ENCODE measurements around the gene SYNM. TPM values are rescaled to one million over a fixed set of nuclear protein-coding genes. Genes with fewer than 3 reads are reported as not detected.

The SYNM gene
- total and polyA plus RNA-seq, 2 experiments from 2014 or later = 0.74 to 3.5 TPM

DNA sequence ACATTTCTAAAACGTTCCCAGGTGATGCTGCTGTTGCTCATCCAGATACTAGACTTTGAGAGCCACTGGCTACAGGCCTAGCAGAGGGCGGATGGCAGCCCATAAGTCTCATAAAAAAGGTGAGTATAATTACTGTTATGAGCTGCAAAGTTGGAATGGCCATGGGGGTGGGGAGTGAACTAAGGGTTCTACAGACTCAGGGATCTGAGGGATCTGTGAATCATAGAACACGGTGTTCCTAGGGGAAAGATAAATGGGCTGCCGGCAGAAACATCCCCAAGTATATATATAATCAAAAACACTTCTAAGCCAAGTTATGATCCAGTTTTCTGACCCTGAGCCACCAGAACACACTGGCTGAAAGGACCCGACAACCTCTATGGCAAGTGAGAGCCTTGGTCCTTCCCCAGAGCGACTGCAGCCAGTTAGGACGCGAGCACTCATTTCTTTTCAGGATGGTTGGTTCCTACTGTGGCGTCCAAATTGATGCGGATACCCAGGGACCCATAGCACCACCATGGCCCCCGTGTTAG, 7.9 kb upstream of the SYNM start:
- no peak for DNase-seq (ENCODE audit: low spot score)
- Mint-ChIP-seq H3K4me1 (peaks cover 5% of the 10 kb centered on the region), H3K27ac (no peak overlapping the region), H3K36me3 (ENCODE audit: low read depth) (no peaks in the 10 kb centered on the region), H3K27me3 (ENCODE audit: insufficient read depth, low read depth, poor library complexity) (peaks cover 12% of the 10 kb centered on the region), H3K9me3 (no peaks in the 10 kb centered on the region), H3K4me3 (no peak overlapping the region)
- no peaks in the 10 kb centered on the region for H3F3A ChIP-seq (replicated peaks; ENCODE audit: low read depth)
- H3K4me1 ChIP-seq (ENCODE audit: insufficient read depth) = no peaks in the 10 kb centered on the region
- no peak overlapping the region for H2AFZ ChIP-seq
- H3K79me2 ChIP-seq (replicated peaks; ENCODE audit: insufficient read depth) = no peaks in the 10 kb centered on the region
- H3K4me2 ChIP-seq = no peak overlapping the region
- H4K20me1 ChIP-seq (replicated peaks; ENCODE audit: insufficient read depth) = no peaks in the 10 kb centered on the region
- H3K27me3 ChIP-seq (ENCODE audit: insufficient read depth) = peaks cover 29% of the 10 kb centered on the region
- no peak for TF ChIP-seq EZH2phosphoT487 (IDR thresholded peaks at IDR 0.05; ENCODE audit: unreplicated experiment)
- TF ChIP-seq EZH2 (IDR thresholded peaks at IDR 0.05; ENCODE audit: low read depth, unreplicated experiment) = no peak
- TF ChIP-seq, protein P1, sequence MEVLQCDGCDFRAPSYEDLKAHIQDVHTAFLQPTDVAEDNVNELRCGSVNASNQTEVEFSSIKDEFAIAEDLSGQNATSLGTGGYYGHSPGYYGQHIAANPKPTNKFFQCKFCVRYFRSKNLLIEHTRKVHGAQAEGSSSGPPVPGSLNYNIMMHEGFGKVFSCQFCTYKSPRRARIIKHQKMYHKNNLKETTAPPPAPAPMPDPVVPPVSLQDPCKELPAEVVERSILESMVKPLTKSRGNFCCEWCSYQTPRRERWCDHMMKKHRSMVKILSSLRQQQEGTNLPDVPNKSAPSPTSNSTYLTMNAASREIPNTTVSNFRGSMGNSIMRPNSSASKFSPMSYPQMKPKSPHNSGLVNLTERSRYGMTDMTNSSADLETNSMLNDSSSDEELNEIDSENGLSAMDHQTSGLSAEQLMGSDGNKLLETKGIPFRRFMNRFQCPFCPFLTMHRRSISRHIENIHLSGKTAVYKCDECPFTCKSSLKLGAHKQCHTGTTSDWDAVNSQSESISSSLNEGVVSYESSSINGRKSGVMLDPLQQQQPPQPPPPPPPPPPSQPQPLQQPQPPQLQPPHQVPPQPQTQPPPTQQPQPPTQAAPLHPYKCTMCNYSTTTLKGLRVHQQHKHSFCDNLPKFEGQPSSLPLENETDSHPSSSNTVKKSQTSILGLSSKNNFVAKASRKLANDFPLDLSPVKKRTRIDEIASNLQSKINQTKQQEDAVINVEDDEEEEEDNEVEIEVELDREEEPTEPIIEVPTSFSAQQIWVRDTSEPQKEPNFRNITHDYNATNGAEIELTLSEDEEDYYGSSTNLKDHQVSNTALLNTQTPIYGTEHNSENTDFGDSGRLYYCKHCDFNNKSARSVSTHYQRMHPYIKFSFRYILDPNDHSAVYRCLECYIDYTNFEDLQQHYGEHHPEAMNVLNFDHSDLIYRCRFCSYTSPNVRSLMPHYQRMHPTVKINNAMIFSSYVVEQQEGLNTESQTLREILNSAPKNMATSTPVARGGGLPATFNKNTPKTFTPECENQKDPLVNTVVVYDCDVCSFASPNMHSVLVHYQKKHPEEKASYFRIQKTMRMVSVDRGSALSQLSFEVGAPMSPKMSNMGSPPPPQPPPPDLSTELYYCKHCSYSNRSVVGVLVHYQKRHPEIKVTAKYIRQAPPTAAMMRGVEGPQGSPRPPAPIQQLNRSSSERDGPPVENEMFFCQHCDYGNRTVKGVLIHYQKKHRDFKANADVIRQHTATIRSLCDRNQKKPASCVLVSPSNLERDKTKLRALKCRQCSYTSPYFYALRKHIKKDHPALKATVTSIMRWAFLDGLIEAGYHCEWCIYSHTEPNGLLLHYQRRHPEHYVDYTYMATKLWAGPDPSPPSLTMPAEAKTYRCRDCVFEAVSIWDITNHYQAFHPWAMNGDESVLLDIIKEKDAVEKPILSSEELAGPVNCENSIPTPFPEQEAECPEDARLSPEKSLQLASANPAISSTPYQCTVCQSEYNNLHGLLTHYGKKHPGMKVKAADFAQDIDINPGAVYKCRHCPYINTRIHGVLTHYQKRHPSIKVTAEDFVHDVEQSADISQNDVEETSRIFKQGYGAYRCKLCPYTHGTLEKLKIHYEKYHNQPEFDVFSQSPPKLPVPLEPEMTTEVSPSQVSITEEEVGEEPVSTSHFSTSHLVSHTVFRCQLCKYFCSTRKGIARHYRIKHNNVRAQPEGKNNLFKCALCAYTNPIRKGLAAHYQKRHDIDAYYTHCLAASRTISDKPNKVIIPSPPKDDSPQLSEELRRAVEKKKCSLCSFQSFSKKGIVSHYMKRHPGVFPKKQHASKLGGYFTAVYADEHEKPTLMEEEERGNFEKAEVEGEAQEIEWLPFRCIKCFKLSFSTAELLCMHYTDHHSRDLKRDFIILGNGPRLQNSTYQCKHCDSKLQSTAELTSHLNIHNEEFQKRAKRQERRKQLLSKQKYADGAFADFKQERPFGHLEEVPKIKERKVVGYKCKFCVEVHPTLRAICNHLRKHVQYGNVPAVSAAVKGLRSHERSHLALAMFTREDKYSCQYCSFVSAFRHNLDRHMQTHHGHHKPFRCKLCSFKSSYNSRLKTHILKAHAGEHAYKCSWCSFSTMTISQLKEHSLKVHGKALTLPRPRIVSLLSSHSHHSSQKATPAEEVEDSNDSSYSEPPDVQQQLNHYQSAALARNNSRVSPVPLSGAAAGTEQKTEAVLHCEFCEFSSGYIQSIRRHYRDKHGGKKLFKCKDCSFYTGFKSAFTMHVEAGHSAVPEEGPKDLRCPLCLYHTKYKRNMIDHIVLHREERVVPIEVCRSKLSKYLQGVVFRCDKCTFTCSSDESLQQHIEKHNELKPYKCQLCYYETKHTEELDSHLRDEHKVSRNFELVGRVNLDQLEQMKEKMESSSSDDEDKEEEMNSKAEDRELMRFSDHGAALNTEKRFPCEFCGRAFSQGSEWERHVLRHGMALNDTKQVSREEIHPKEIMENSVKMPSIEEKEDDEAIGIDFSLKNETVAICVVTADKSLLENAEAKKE (CRISPR knock-in tag; IDR thresholded peaks at IDR 0.05) = no peak
- TF ChIP-seq JUNB (IDR thresholded peaks at IDR 0.05; ENCODE audit: unreplicated experiment) = no peak
- no peak for TF ChIP-seq CREB1 (CRISPR knock-in tag; IDR thresholded peaks at IDR 0.05; ENCODE audit: low read depth)
- no peak for TF ChIP-seq STAT1 (IDR thresholded peaks at IDR 0.05; ENCODE audit: unreplicated experiment)
- no peak for TF ChIP-seq POLR2AphosphoS5 (IDR thresholded peaks at IDR 0.05; ENCODE audit: low read depth)
- no peak overlapping the region for H3K4me3 ChIP-seq
- H3K27ac ChIP-seq (ENCODE audit: low read depth) = no peak overlapping the region
- H3K36me3 ChIP-seq (ENCODE audit: insufficient read depth) = no peaks in the 10 kb centered on the region
- no peaks in the 10 kb centered on the region for H3K9me2 ChIP-seq (ENCODE audit: insufficient read depth)
- ATAC-seq = no peak
